HPDE6-E6E7 (cell line): ENCODE results near the gene ISM2.
"Not testable (repeated sequence)": the region's sequence is repeated elsewhere in the genome, so short reads cannot be mapped to it uniquely, and the experiment has no call there.

Experiments
- DNase-seq: peaks from one replicate; pipeline ENCODE4 v3.0.0; 2011; ENCODE audit warnings: missing footprints; ENCODE audit errors: extremely low spot score

ISM2 gene

GRCh38 chr14:77498120-77498979, at the start of gene ISM2:
TSS of gene ISM2 (minus strand) at chr14:77498816. CDS start at chr14:77498793, 23 bp downstream.
- peak; percentile 52 for DNase-seq

GRCh38 chr14:77547512-77548180, 49.0 kb upstream of the ISM2 start:
- DNase-seq: no peak

- DNase-seq: not testable (repeated sequence)
Measured at GRCh38 chr14:77545171-77545570, 46.6 kb upstream of the ISM2 start.

DNA sequence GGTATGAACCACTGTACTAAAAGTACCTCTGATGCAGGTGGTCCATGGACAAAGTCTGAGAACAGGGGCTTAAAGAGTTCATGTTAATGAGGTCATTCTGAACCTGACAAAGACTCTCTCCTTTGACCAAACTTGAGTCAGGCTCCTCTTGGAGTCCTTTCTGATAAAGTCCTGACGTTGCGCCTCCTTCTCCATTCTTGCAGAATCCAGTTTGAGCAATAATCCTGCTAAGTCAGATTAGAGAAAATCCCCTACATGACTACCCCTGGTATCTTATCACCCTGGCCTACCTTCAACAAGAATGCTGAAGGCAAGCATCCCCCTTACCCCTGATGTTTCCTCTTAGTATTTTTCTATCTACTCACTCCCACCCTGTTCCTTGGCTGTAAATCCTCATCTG, 46.0 kb upstream of the ISM2 start:
- no peak for DNase-seq

DNA sequence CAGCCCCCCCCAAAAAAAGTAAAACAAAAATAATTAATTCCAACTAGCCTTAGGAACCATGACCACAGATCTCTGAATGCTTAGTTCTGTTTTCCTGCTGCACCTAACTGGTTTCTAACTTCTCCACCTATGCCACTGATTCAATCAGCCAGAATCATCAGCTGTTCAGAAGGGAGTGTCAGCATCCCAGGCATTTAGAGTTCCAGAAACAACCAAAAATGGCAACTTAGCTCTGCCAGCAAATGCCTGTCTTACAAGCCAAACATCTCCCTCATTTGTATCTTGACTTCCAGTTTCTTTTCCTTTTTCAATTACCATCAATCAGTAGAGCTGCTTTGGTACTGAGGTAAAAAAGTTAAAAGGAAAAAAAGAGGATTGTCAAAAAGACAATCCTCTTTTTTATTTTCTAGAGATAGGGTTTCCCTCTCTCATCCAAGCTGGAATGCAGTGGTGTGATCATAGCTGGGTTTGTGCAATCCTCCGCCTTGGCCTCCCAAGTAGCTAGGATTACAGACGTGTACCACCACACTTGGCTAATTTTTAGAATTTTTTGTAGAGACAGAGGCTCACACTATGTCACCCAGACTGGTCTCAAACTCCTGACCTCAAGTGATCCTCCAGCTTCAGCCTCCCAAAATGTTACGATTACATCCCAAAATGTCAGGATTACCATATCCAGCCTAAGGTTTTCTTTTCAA, 45.2 kb upstream of the ISM2 start:
- no peak for DNase-seq

DNA sequence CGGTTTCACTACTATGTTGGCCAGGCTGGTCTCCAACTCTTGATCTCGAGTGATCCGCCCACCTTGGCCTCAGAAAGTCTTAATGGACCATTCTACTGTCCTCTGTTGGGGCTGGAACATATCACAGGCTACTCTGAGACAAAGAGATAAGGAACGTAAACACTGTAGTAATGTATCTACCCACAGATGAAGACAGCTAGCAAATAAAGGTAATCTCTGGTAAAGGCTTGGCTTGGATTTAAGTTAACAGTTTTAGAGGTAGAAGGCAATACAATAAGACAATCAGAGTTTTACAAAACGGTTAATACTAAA, 44.6 kb upstream of the ISM2 start:
- no peak for DNase-seq

- no peak for DNase-seq
Measured at GRCh38 chr14:77542421-77543239, 44.0 kb upstream of the ISM2 start.

- DNase-seq: no peak
Measured at GRCh38 chr14:77541905-77542304, 43.3 kb upstream of the ISM2 start.

- DNase-seq: not testable (repeated sequence)
Measured at GRCh38 chr14:77536951-77537350, 38.3 kb upstream of the ISM2 start.

GRCh38 chr14:77531071-77531470, 32.5 kb upstream of the ISM2 start:
- DNase-seq: no peak

- no peak for DNase-seq
Measured at GRCh38 chr14:77529963-77530362, 31.3 kb upstream of the ISM2 start.

DNA sequence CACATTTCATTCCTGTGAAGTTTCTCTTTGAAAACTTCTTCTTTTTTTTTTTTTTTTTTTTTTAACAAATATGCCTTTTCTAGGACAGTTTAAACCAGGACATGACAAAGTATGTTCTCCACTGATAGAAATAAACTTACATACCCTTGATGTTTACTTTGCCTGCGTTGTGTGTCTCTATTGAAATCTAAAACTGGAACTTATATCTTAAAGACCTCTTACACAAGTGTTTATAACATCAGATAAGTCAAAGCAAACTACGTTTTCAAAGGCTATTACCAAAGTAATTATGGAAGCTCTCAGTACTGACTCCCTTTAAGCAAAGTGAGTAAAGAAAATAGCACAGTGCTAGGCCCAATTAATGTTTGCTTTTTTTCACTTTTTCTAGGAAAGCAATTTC, 30.6 kb upstream of the ISM2 start:
- no peak for DNase-seq

- not testable (repeated sequence) for DNase-seq
Measured at GRCh38 chr14:77528701-77529100, 30.1 kb upstream of the ISM2 start.

DNA sequence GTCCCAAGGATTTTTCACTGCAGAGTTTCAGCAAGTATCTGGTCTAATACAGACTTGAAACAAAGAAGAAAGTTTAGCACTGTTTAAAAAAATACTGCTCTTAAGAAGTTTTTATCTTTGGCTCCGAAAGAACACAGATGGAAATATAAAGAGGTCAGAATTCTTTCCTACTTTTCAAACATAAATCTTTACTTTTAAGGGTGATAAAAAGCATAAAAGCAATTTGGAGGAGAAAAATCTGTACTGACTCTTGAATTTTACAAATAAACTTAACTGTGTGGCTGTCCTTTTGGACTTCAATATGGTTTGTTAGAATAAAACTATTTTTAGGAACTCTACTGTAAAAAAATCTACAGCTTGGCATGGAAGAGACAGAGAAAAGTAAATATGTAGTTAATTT, 27.6 kb upstream of the ISM2 start:
- no peak for DNase-seq

DNA sequence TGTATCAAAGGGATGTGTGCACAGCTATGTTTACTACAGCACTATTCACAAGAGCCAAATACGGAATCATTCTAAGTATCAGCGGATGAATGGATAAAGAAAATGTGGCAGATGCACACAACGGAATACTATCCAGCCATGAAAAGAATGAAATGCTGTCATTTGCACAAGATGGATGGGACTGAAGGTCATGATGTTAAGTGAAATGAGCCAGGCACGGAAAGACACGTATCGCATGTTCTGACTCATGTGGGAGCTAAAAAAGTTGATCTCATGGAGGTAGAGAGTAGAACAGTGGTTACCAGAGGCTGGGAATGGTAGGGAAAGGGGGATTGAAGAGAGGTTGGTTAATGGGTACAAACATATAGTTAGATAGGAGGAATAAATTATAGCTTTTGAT, 25.9 kb upstream of the ISM2 start:
- no peak for DNase-seq

DNA sequence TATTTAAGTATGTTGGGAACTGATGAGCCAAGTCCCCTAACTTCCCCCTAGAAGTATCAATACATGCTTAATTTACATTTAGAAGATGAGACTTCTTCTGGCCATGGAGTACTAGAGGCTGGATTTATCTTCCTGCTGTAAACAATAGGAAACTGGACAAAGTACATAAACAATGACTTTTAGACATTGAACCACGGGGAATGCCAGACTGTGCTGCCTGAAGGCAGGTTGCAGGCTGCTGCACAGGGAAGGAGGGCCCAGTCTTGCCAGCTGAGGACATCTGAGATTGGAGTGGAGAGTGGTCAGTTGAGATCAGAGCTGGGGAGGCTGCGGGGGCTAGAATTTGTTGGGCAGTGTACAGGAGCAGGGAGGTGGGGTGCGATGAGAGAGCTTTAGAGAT, 24.5 kb upstream of the ISM2 start:
- no peak for DNase-seq

DNA sequence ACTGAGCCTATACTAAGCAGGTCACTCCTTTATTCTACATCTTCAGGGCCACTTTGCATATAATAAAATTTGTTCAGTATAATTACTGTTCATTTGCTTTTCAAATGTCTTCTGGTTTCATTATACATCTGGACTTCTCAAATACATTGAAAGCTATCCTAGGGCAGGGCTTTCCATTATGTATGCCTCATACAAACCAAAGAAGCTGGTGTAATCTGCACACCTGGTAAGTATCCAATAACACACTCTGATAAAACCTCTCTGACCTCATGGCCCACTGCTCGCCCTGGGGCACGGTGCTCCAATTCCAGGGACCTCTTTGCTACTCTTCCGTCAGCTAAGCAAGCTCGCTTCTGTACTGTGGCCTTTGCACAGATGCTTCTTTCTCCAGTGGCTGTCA, 21.9 kb upstream of the ISM2 start:
- DNase-seq: no peak

DNA sequence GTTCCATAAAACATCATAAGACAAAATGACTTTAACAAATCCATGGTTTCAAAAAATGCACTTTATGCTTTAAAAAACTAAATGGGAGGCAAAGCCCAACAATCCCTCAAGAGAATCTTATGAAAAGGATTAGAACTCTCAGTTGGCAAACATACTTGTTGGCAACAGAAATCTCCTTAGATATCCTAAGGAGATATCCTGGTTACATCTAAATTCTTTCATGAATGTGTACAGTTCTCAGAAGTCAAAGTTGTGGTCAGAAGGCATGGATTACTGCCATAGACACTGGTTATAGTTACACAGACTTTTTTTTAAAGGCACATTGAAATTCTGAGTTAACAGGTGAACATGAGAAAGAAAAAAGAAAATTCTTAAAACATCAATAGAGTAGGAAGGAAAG, 17.5 kb upstream of the ISM2 start:
- DNase-seq: no peak

DNA sequence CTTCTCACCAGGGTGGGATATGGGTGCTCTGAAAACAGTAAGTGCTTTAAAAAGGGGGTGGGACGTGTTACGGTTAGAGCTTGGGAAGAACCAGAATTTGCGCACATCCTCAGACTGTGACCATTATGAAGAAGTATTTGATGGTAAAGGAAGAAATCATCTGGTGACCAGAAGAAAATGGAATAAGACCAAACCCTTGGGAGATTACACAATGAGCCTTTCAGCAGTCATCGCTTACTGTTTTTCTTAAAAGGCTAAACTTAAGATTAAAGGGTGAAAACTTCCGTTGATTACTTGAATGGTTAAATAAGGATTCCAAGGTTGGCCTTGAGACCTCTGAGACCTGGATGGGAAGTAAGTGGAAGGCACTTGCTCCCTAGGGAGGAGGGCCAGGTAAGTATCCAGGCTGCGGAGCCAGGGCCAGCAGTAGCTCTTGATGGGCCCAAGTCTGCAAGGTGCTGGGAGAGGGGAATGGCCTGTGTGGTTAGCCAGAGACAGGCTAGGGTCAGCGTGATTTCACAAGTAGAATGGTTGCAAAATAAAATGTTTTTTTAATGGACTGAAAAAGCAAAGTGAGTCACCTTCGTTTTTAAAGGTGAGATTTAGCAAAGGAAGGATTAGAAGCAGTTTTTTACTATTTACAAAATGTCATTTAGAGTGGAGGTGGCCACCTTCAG, 13.0 kb upstream of the ISM2 start:
- no peak for DNase-seq

- DNase-seq: no peak
Measured at GRCh38 chr14:77509366-77509765, 10.8 kb upstream of the ISM2 start.

DNA sequence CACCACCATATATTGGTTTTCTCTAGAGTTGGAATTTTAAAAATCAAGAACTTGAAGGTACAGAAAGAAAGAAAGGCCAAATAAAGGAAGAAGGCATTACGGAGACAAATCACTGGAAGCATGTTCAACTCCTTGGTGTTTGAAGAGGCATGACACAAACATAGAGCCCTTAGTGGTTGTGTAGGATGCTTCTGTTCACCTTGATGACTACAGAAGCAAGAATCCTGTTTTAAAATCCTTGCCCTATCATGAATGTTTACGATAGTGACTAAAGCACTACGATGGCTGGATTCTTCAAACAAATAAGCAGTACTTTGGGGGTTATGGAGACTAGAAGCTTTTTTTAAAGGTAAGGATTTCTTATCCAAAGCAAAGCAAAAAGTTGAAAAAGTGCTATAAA, 10.3 kb upstream of the ISM2 start:
- no peak for DNase-seq
